ENCODE data around the gene FAM20B.

DNA sequence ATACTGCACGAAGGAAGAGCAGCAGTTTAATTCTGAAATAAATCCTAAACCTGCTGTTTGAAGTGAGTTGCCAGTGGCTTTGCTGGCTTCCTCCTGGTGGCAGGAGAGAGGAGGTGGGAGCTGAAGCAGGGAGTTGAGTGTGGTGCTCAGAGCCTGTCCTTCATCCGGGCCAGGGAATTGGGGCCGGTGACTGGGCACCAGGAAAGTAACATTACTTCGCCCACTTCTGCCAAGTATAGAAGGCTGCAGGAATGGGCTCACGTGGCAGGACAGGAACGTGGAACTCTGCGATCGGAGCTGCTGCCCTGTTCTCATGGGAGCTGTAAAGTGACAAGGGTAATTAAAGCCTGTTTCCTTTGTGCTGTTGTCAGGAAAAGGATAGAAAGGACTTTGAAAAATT lies 64.8 kb downstream of the FAM20B start:
- TF ChIP-seq, protein P1, sequence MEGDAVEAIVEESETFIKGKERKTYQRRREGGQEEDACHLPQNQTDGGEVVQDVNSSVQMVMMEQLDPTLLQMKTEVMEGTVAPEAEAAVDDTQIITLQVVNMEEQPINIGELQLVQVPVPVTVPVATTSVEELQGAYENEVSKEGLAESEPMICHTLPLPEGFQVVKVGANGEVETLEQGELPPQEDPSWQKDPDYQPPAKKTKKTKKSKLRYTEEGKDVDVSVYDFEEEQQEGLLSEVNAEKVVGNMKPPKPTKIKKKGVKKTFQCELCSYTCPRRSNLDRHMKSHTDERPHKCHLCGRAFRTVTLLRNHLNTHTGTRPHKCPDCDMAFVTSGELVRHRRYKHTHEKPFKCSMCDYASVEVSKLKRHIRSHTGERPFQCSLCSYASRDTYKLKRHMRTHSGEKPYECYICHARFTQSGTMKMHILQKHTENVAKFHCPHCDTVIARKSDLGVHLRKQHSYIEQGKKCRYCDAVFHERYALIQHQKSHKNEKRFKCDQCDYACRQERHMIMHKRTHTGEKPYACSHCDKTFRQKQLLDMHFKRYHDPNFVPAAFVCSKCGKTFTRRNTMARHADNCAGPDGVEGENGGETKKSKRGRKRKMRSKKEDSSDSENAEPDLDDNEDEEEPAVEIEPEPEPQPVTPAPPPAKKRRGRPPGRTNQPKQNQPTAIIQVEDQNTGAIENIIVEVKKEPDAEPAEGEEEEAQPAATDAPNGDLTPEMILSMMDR (conservative IDR thresholded peaks at IDR 0.05; ENCODE audit: low read length) = no peak; the same call in 1 of the 2 replicates
- TF ChIP-seq EZH2phosphoT487 (IDR thresholded peaks at IDR 0.05; ENCODE audit: borderline replicate concordance) = no peak
